HFF-Myc (cell line): ENCODE results near the gene PRKG1.

Experiments used
- DNase-seq: peaks from one replicate; pipeline ENCODE4 v3.0.0-alpha.2; 2011; ENCODE audit warnings: low read depth; ENCODE audit errors: extremely low read depth
- H3K4me3 ChIP-seq: replicated peaks from 2 replicates; pipeline ENCODE4 v1.5.1; 2011; ENCODE audit warnings: low read depth, mild to moderate bottlenecking, control low read depth, low read length
- CTCF ChIP-seq: IDR thresholded peaks from 2 replicates; pipeline ENCODE4 v1.5.1; 2012; ENCODE audit warnings: mild to moderate bottlenecking, low read depth, low read length, control low read depth; ENCODE audit errors: missing control alignments

PRKG1 gene

GRCh38 chr10:51397695-51398094, 323.4 kb downstream of the PRKG1 start:
- no peak for TF ChIP-seq CTCF
- H3K4me3 ChIP-seq, result no peak overlapping the region
- DNase-seq, result peak; percentile 63

GRCh38 chr10:51399840-51400239, 325.6 kb downstream of the PRKG1 start:
- DNase-seq, result no peak

GRCh38 chr10:51400392-51401096, 326.3 kb downstream of the PRKG1 start:
- no peak for TF ChIP-seq CTCF
- DNase-seq, result no peak
- H3K4me3 ChIP-seq, result no peak overlapping the region

More at GRCh38 chr10:51399840-51400239, 325.6 kb downstream of the PRKG1 start:
- H3K4me3 ChIP-seq, result no peak overlapping the region
- no peak for TF ChIP-seq CTCF

GRCh38 chr10:51403521-51403920, 329.2 kb downstream of the PRKG1 start:
- no peak for TF ChIP-seq CTCF
- no peak for DNase-seq
- H3K4me3 ChIP-seq, result no peak overlapping the region

GRCh38 chr10:51405580-51406351, 331.5 kb downstream of the PRKG1 start:
- H3K4me3 ChIP-seq, result no peak overlapping the region
- TF ChIP-seq CTCF, result no peak
- no peak for DNase-seq

- H3K4me3 ChIP-seq, result no peak overlapping the region
- no peak for TF ChIP-seq CTCF
- DNase-seq, result no peak
Observed at GRCh38 chr10:51406581-51406980, 332.3 kb downstream of the PRKG1 start.
